BE2C (cell line): ENCODE data around the gene SH3D21.
A peak's percentile ranks its signal among the peaks of the same experiment; 100 is the strongest.

Experiments used
- DNase-seq: peaks from one replicate; pipeline ENCODE4 v3.0.0-alpha.2; 2020
- H3K27me3 ChIP-seq: fragments of 250-450 bp; sonication (Bioruptor Pico); 2 replicates; pipeline ENCODE4 v1.5.1; 2020; ENCODE audit warnings: mild to moderate bottlenecking
- H3K36me3 ChIP-seq: fragments of 250-450 bp; sonication (Bioruptor Pico); 2 replicates; pipeline ENCODE4 v1.5.1; 2020; ENCODE audit warnings: mild to moderate bottlenecking
- H3K4me1 ChIP-seq: fragments of 250-450 bp; sonication (Bioruptor Pico); 2 replicates; pipeline ENCODE4 v1.5.1; 2020
- H3K4me3 ChIP-seq: 2 replicates; pipeline ENCODE4 v1.5.1; 2011; ENCODE audit warnings: low read depth, low read length
- H3K9me3 ChIP-seq: fragments of 250-450 bp; sonication (Bioruptor Pico); 2 replicates; pipeline ENCODE4 v1.5.1; 2020
- CTCF ChIP-seq: IDR thresholded peaks from 2 replicates; pipeline ENCODE4 v1.5.1; 2012; ENCODE audit warnings: mild to moderate bottlenecking, low read depth, low read length

Gene SH3D21

GRCh38 chr1:36341626-36342320, 35.6 kb downstream of the SH3D21 start:
- no peaks in the 10 kb centered on the region for H3K36me3 ChIP-seq
- DNase-seq = no peak
- TF ChIP-seq CTCF = no peak

GRCh38 chr1:36342426-36343185, 36.4 kb downstream of the SH3D21 start:
- no peaks in the 10 kb centered on the region for H3K36me3 ChIP-seq
- peak; percentile 57 for DNase-seq
- no peaks in the 10 kb centered on the region for H3K4me1 ChIP-seq

More at GRCh38 chr1:36341626-36342320, 35.6 kb downstream of the SH3D21 start:
- no peak overlapping the region for H3K4me3 ChIP-seq
- H3K4me1 ChIP-seq = no peaks in the 10 kb centered on the region
- no peaks in the 10 kb centered on the region for H3K27me3 ChIP-seq
- no peaks in the 10 kb centered on the region for H3K9me3 ChIP-seq

GRCh38 chr1:36343651-36344394, 37.7 kb downstream of the SH3D21 start:
- no peak overlapping the region for H3K4me3 ChIP-seq
- TF ChIP-seq CTCF = no peak
- peaks cover 7% of the 10 kb centered on the region; the same call in 1 of the 2 replicates for H3K36me3 ChIP-seq
- no peaks in the 10 kb centered on the region for H3K9me3 ChIP-seq
- DNase-seq = no peak
- H3K27me3 ChIP-seq = no peaks in the 10 kb centered on the region
- H3K4me1 ChIP-seq = no peaks in the 10 kb centered on the region

More at GRCh38 chr1:36342426-36343185, 36.4 kb downstream of the SH3D21 start:
- H3K4me3 ChIP-seq = no peak overlapping the region
- peak; percentile 62 for TF ChIP-seq CTCF
- H3K9me3 ChIP-seq = no peaks in the 10 kb centered on the region
- H3K27me3 ChIP-seq = no peaks in the 10 kb centered on the region

GRCh38 chr1:36344395-36344680, 38.2 kb downstream of the SH3D21 start:
- Histone ChIP-seq H3K4me3 (no peak overlapping the region), H3K4me1 (no peaks in the 10 kb centered on the region), H3K27me3 (no peaks in the 10 kb centered on the region), H3K9me3 (no peaks in the 10 kb centered on the region), H3K36me3 (peaks cover 7% of the 10 kb centered on the region; the same call in 1 of the 2 replicates)
- TF ChIP-seq CTCF = no peak
- no peak for DNase-seq

- Histone ChIP-seq H3K27me3 (no peaks in the 10 kb centered on the region), H3K9me3 (no peaks in the 10 kb centered on the region), H3K4me1 (no peaks in the 10 kb centered on the region), H3K4me3 (no peak overlapping the region), H3K36me3 (peaks cover 7% of the 10 kb centered on the region; the same call in 1 of the 2 replicates)
- TF ChIP-seq CTCF = no peak
- no peak for DNase-seq
These were observed 39.2 kb downstream of the SH3D21 start for GRCh38 chr1:36345353-36345752.
